Mammary epithelial cell (primary cell): ENCODE data around the gene DUSP16.

Source experiments
- CTCF ChIP-seq, 2 donors: IDR thresholded peaks in 1 of 2; conservative IDR thresholded peaks in 1 of 2; 2 replicates each; pipeline ENCODE4 v1.5.1; 2011 to 2012; ENCODE audit warnings: inconsistent platforms in 2 of 2, low read length in 2 of 2, mild to moderate bottlenecking in 2 of 2, control low read depth in 1 of 2, low read depth in 1 of 2; ENCODE audit not compliant: insufficient read depth in 1 of 2; ENCODE audit errors: extremely low read depth in 1 of 2
- EZH2 ChIP-seq: IDR thresholded peaks from 2 replicates; pipeline ENCODE4 v1.6.1; 2012; ENCODE audit warnings: low read length, inconsistent platforms, borderline replicate concordance

- TF ChIP-seq CTCF (conservative IDR thresholded peaks at IDR 0.05 in 1 of 2, IDR thresholded peaks at IDR 0.05 in 1 of 2; ENCODE audit: extremely low read depth in 1 of 2, insufficient read depth in 1 of 2, low read depth in 1 of 2, low read length in 2 of 2): no peak
- no peak for TF ChIP-seq EZH2
Observed at GRCh38 chr12:12469386-12469785, 93.3 kb downstream of the DUSP16 start.
